ENCODE data around the gene CADPS2.
"Not testable (repeated sequence)": the region's sequence is repeated elsewhere in the genome, so short reads cannot be mapped to it uniquely, and the experiment has no call there.

CADPS2 gene

GRCh38 chr7:122289426-122289825 lies 596.8 kb downstream of the CADPS2 start:
- TF ChIP-seq TOX (CRISPR knock-in tag; IDR thresholded peaks at IDR 0.05; ENCODE audit: borderline replicate concordance) (no peak), ZC3H10 (CRISPR knock-in tag; IDR thresholded peaks at IDR 0.05) (no peak)
- ATAC-seq: no peak

- ATAC-seq: not testable (repeated sequence)
Observed at GRCh38 chr7:122284608-122285007, 601.7 kb downstream of the CADPS2 start.

GRCh38 chr7:122273117-122273516 lies 613.1 kb downstream of the CADPS2 start:
- TF ChIP-seq POU6F1 (CRISPR knock-in tag; IDR thresholded peaks at IDR 0.05; ENCODE audit: borderline replicate concordance, low read depth) (no peak), ARNTL (CRISPR knock-in tag; IDR thresholded peaks at IDR 0.05; ENCODE audit: borderline replicate concordance, low read depth) (no peak), ZNF565 (CRISPR knock-in tag; conservative IDR thresholded peaks at IDR 0.05; ENCODE audit: low read depth) (no peak), PPARA (CRISPR knock-in tag; IDR thresholded peaks at IDR 0.05; ENCODE audit: borderline replicate concordance) (no peak), CREB5 (CRISPR knock-in tag; IDR thresholded peaks at IDR 0.05; ENCODE audit: low read depth) (no peak), CSRNP3 (CRISPR knock-in tag; IDR thresholded peaks at IDR 0.05) (no peak), ESRRG (CRISPR knock-in tag; IDR thresholded peaks at IDR 0.05) (no peak), ZNF70 (CRISPR knock-in tag; IDR thresholded peaks at IDR 0.05) (no peak)
- ATAC-seq: no peak

- TF ChIP-seq ZFP30 (CRISPR knock-in tag; IDR thresholded peaks at IDR 0.05): no peak
- TF ChIP-seq ARNTL (CRISPR knock-in tag; IDR thresholded peaks at IDR 0.05; ENCODE audit: borderline replicate concordance, low read depth): no peak
- no peak for TF ChIP-seq ZNF8 (CRISPR knock-in tag; IDR thresholded peaks at IDR 0.05)
- TF ChIP-seq TSHZ2 (CRISPR knock-in tag; IDR thresholded peaks at IDR 0.05): no peak
- no peak for TF ChIP-seq CREB5 (CRISPR knock-in tag; IDR thresholded peaks at IDR 0.05; ENCODE audit: low read depth)
- no peak for TF ChIP-seq CSDC2 (CRISPR knock-in tag; IDR thresholded peaks at IDR 0.05)
- no peak for TF ChIP-seq ZC3H10 (CRISPR knock-in tag; IDR thresholded peaks at IDR 0.05)
- TF ChIP-seq BACH2 (CRISPR knock-in tag; IDR thresholded peaks at IDR 0.05; ENCODE audit: borderline replicate concordance): no peak
- TF ChIP-seq OSR1 (CRISPR knock-in tag; IDR thresholded peaks at IDR 0.05): no peak
- no peak for TF ChIP-seq SNAI2 (CRISPR knock-in tag; IDR thresholded peaks at IDR 0.05)
- no peak for TF ChIP-seq PPARA (CRISPR knock-in tag; IDR thresholded peaks at IDR 0.05; ENCODE audit: borderline replicate concordance)
- no peak for TF ChIP-seq ZNF70 (CRISPR knock-in tag; IDR thresholded peaks at IDR 0.05)
- TF ChIP-seq RARB (CRISPR knock-in tag; IDR thresholded peaks at IDR 0.05): no peak
- TF ChIP-seq TCF4 (CRISPR knock-in tag; IDR thresholded peaks at IDR 0.05; ENCODE audit: borderline replicate concordance): no peak
- ATAC-seq: no peak
Observed at GRCh38 chr7:122269241-122269640, 617.0 kb downstream of the CADPS2 start.

All from SK-N-SH treated with all-trans-retinoic acid at 6 μM for 48 hours (cell line).